NCI-H2171 treated with DMSO at 0.1 percent for 48 hours (cell line): ENCODE measurements around the gene CDH13.

Experiments used
- DNase-seq: peaks from one replicate; lab custom pipeline; 2025; lab: John Stamatoyannopoulos, UW

CDH13 gene

GRCh38 chr16:83054283-83054682, 427.5 kb downstream of the CDH13 start:
- DNase-seq: no peak

- DNase-seq: no peak
Measured at GRCh38 chr16:83058376-83058775, 431.6 kb downstream of the CDH13 start.

- DNase-seq: no peak
Measured at GRCh38 chr16:83059237-83059636, 432.5 kb downstream of the CDH13 start.

- no peak for DNase-seq
Measured at GRCh38 chr16:83066011-83066410, 439.2 kb downstream of the CDH13 start.

- no peak for DNase-seq
Measured at GRCh38 chr16:83066881-83067280, 440.1 kb downstream of the CDH13 start.

GRCh38 chr16:83068686-83069085, 441.9 kb downstream of the CDH13 start:
- no peak for DNase-seq

GRCh38 chr16:83070416-83071209, 443.8 kb downstream of the CDH13 start:
- no peak for DNase-seq

- no peak for DNase-seq
Measured at GRCh38 chr16:83075956-83076355, 449.2 kb downstream of the CDH13 start.

GRCh38 chr16:83083361-83083760, 456.6 kb downstream of the CDH13 start:
- no peak for DNase-seq

GRCh38 chr16:83085660-83086059, 458.9 kb downstream of the CDH13 start:
- DNase-seq: no peak

GRCh38 chr16:83095941-83096692, 469.3 kb downstream of the CDH13 start:
- no peak for DNase-seq

GRCh38 chr16:83098536-83098935, 471.8 kb downstream of the CDH13 start:
- DNase-seq: no peak

- no peak for DNase-seq
Measured at GRCh38 chr16:83100679-83101078, 473.9 kb downstream of the CDH13 start.

- DNase-seq: no peak
Measured at GRCh38 chr16:83102336-83102735, 475.6 kb downstream of the CDH13 start.

- DNase-seq: no peak
Measured at GRCh38 chr16:83105279-83106077, 478.7 kb downstream of the CDH13 start.

GRCh38 chr16:83109490-83110125, 482.8 kb downstream of the CDH13 start:
- DNase-seq: no peak

GRCh38 chr16:83110269-83110668, 483.5 kb downstream of the CDH13 start:
- DNase-seq: no peak

GRCh38 chr16:83113317-83113716, 486.5 kb downstream of the CDH13 start:
- no peak for DNase-seq

GRCh38 chr16:83113811-83114210, 487.0 kb downstream of the CDH13 start:
- DNase-seq: no peak

GRCh38 chr16:83115491-83116232, 488.9 kb downstream of the CDH13 start:
- no peak for DNase-seq

GRCh38 chr16:83116274-83116892, 489.6 kb downstream of the CDH13 start:
- DNase-seq: no peak
